ENCODE results near the gene RPS17. TPM values are rescaled to one million over a fixed set of nuclear protein-coding genes. Genes with fewer than 3 reads are reported as not detected.

RPS17 gene
- 1,000 to 10,000 TPM; 1,218 to 1,390 TPM for total RNA-seq
- 1,000 to 10,000 TPM; 2,204 to 2,546 (median 2,332) TPM for polyA plus RNA-seq (ENCODE audit: insufficient read length in 6 of 6)
- long read RNA-seq, donor 1, transcript RPS17-203 (2 exons, 580 nt) = minor isoform, 14 of 1,439 reads
- long read RNA-seq, donor 1, transcript RPS17-209 (4 exons, 1,909 nt) = minor isoform, 12 of 1,439 reads
- long read RNA-seq, donor 1, transcript RPS17-204 (2 exons, 760 nt) = minor isoform, 17 of 1,439 reads
- long read RNA-seq, donor 1, transcript RPS17-210 (5 exons, 488 nt) = major isoform, 1,350 of 1,439 reads
- long read RNA-seq, donor 1, partial matches to known transcripts = 38 of 1,439 reads
- long read RNA-seq, donor 1, other reads (novel, unspliced or antisense) = 0 of 1,439 reads
- long read RNA-seq, donor 2, transcript RPS17-210 (5 exons, 488 nt) = major isoform, 937 of 1,038 reads
- long read RNA-seq, donor 2, transcript RPS17-204 (2 exons, 760 nt) = minor isoform, 26 of 1,038 reads
- long read RNA-seq, donor 2, transcript RPS17-203 (2 exons, 580 nt) = minor isoform, 13 of 1,038 reads
- long read RNA-seq, donor 2, transcript RPS17-209 (4 exons, 1,909 nt) = minor isoform, 10 of 1,038 reads
- long read RNA-seq, donor 2, partial matches to known transcripts = 47 of 1,038 reads
- long read RNA-seq, donor 2, other reads (novel, unspliced or antisense) = 0 of 1,038 reads
- long read RNA-seq, donor 3, transcript RPS17-204 (2 exons, 760 nt) = minor isoform, 7 of 1,222 reads
- long read RNA-seq, donor 3, transcript RPS17-209 (4 exons, 1,909 nt) = minor isoform, 9 of 1,222 reads
- long read RNA-seq, donor 3, transcript RPS17-210 (5 exons, 488 nt) = major isoform, 1,154 of 1,222 reads
- long read RNA-seq, donor 3, transcript RPS17-203 (2 exons, 580 nt) = minor isoform, 9 of 1,222 reads
- long read RNA-seq, donor 3, partial matches to known transcripts = 21 of 1,222 reads
- long read RNA-seq, donor 3, other reads (novel, unspliced or antisense) = 21 of 1,222 reads
- long read RNA-seq, donor 4, transcript RPS17-210 (5 exons, 488 nt) = major isoform, 1,204 of 1,211 reads
- long read RNA-seq, donor 4, partial matches to known transcripts = 1 of 1,211 reads
- long read RNA-seq, donor 4, other reads (novel, unspliced or antisense) = 5 of 1,211 reads
- long read RNA-seq, donor 5, transcript RPS17-209 (4 exons, 1,909 nt) = minor isoform, 11 of 1,089 reads
- long read RNA-seq, donor 5, transcript RPS17-204 (2 exons, 760 nt) = minor isoform, 13 of 1,089 reads
- long read RNA-seq, donor 5, transcript RPS17-210 (5 exons, 488 nt) = major isoform, 936 of 1,089 reads
- long read RNA-seq, donor 5, partial matches to known transcripts = 110 of 1,089 reads
- long read RNA-seq, donor 5, other reads (novel, unspliced or antisense) = 11 of 1,089 reads
- long read RNA-seq, donor 6, transcript RPS17-209 (4 exons, 1,909 nt) = minor isoform, 7 of 1,473 reads
- long read RNA-seq, donor 6, transcript RPS17-204 (2 exons, 760 nt) = minor isoform, 15 of 1,473 reads
- long read RNA-seq, donor 6, transcript RPS17-210 (5 exons, 488 nt) = major isoform, 1,398 of 1,473 reads
- long read RNA-seq, donor 6, transcript RPS17-203 (2 exons, 580 nt) = minor isoform, 11 of 1,473 reads
- long read RNA-seq, donor 6, partial matches to known transcripts = 40 of 1,473 reads
- long read RNA-seq, donor 6, other reads (novel, unspliced or antisense) = 0 of 1,473 reads
- long read RNA-seq, donor 7, transcript RPS17-210 (5 exons, 488 nt) = major isoform, 489 of 523 reads
- long read RNA-seq, donor 7, transcript RPS17-209 (4 exons, 1,909 nt) = minor isoform, 6 of 523 reads
- long read RNA-seq, donor 7, transcript RPS17-204 (2 exons, 760 nt) = minor isoform, 5 of 523 reads
- long read RNA-seq, donor 7, transcript RPS17-203 (2 exons, 580 nt) = minor isoform, 5 of 523 reads
- long read RNA-seq, donor 7, partial matches to known transcripts = 18 of 523 reads
- long read RNA-seq, donor 7, other reads (novel, unspliced or antisense) = 0 of 523 reads
- long read RNA-seq, donor 8, transcript RPS17-203 (2 exons, 580 nt) = minor isoform, 5 of 571 reads
- long read RNA-seq, donor 8, transcript RPS17-210 (5 exons, 488 nt) = major isoform, 528 of 571 reads
- long read RNA-seq, donor 8, transcript RPS17-204 (2 exons, 760 nt) = minor isoform, 12 of 571 reads
- long read RNA-seq, donor 8, partial matches to known transcripts = 22 of 571 reads
- long read RNA-seq, donor 8, other reads (novel, unspliced or antisense) = 0 of 571 reads
- long read RNA-seq, donor 9, transcript RPS17-210 (5 exons, 488 nt) = major isoform, 7 of 9 reads
- long read RNA-seq, donor 9, partial matches to known transcripts = 0 of 9 reads
- long read RNA-seq, donor 9, other reads (novel, unspliced or antisense) = 0 of 9 reads
- long read RNA-seq, donor 10, transcript RPS17-210 (5 exons, 488 nt) = major isoform, 1,058 of 1,060 reads
- long read RNA-seq, donor 10, partial matches to known transcripts = 0 of 1,060 reads
- long read RNA-seq, donor 10, other reads (novel, unspliced or antisense) = 1 of 1,060 reads
- long read RNA-seq, donor 11 = 0 reads
- long read RNA-seq, donor 12, transcript RPS17-209 (4 exons, 1,909 nt) = minor isoform, 7 of 727 reads
- long read RNA-seq, donor 12, transcript RPS17-204 (2 exons, 760 nt) = minor isoform, 6 of 727 reads
- long read RNA-seq, donor 12, transcript RPS17-210 (5 exons, 488 nt) = major isoform, 685 of 727 reads
- long read RNA-seq, donor 12, partial matches to known transcripts = 24 of 727 reads
- long read RNA-seq, donor 12, other reads (novel, unspliced or antisense) = 0 of 727 reads

DNA sequence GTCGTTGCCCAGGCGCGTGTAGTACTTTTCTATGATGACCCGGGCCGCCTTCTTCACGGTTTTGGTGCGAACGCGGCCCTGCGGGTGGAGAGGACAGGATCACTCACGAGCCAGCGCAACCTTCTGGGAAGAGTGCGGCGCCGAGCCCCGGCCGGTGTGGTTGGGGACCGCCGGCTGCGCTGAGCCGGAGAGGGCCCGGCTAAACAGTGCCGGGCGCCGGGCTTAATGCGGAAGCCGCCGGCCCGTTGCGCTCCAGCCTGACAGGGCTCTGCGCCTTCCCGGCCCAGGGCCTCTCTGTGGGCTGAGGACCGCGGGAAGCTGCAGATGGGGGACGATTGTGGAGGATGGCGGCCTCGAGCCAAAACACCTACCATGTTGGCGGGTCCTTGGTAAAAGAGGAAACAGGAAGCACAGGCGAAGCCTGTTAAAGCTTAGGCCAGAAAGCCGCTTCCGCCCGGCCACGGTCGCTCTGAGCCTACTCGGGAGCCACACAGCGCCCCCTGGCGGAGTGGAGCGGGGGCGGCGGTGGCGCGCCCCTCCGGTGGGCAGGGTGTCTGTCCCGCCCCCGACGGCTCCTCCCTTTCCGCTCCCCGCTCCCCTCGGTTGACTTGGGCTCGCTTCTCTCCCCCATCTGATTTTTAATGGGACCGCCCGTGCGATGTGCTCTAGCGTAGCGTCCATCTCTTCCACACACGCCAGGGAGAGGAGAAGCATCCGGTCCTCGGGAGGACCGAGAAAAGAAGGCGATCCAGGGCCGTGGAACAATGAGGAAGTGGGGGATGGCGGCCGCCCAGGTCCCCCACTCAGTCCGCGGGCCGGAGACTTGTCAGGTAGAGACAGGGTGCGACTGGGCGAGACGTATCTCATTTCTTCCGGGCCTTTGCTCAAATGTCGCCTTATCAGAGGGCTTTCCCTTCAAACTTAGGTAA lies at the start of gene RPS17:
TSS of gene RPS17 (minus strand) at position 403 of the 929 bp plus-strand sequence. CDS start at position 374, 29 bp downstream.
- TF ChIP-seq, protein P1, sequence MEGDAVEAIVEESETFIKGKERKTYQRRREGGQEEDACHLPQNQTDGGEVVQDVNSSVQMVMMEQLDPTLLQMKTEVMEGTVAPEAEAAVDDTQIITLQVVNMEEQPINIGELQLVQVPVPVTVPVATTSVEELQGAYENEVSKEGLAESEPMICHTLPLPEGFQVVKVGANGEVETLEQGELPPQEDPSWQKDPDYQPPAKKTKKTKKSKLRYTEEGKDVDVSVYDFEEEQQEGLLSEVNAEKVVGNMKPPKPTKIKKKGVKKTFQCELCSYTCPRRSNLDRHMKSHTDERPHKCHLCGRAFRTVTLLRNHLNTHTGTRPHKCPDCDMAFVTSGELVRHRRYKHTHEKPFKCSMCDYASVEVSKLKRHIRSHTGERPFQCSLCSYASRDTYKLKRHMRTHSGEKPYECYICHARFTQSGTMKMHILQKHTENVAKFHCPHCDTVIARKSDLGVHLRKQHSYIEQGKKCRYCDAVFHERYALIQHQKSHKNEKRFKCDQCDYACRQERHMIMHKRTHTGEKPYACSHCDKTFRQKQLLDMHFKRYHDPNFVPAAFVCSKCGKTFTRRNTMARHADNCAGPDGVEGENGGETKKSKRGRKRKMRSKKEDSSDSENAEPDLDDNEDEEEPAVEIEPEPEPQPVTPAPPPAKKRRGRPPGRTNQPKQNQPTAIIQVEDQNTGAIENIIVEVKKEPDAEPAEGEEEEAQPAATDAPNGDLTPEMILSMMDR (IDR thresholded peaks at IDR 0.05) = peak; percentile 100
- ATAC-seq (peak; percentile 98), DNase-seq (peak; percentile 96 to 99 (median 98))
- Histone ChIP-seq H3K4me1 (peaks cover 14 to 28% of the 10 kb centered on the region in 2 donors), H3K9me3 (no peaks in the 10 kb centered on the region), H3K36me3 (peaks cover 0 to 37% of the 10 kb centered on the region in 2 donors), H3K27ac (peak within 1 kb of the TSS; percentile 85 to 86), H3K4me3 (peak within 1 kb of the TSS; percentile 92 to 94), H3K27me3 (peaks cover 0 to 9% of the 10 kb centered on the region in 2 donors)
- intact Hi-C loops (cut with DNase I) = no loop called here

DNA sequence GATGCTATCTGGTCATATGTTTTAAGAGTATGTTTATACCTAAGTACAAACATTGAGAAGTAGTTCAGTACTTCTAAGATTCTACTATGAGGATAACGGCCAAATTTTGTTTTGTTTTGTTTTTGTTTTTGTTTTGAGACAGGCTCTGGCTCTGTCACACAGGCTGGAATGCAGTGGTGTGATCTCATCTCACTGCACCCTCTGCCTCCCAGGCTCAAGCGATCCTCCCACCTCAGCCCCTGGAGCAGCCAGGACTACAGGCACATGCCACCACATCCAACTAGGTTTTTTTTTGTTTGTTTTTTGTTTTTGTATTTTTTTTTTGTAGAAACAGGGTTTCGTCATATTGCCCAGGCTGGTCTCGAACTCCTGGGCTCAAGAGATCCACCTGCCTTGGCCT lies 47.5 kb upstream of the RPS17 start:
- H3K36me3 ChIP-seq = no peaks in the 10 kb centered on the region
- no peaks in the 10 kb centered on the region for H3K4me1 ChIP-seq
- DNase-seq = no peak
- intact Hi-C loops (cut with DNase I) = no loop called here
- peaks cover 0 to 35% of the 10 kb centered on the region in 2 donors for H3K27me3 ChIP-seq
- no peak for ATAC-seq
- no peaks in the 10 kb centered on the region for H3K9me3 ChIP-seq
- TF ChIP-seq, protein P1 (IDR thresholded peaks at IDR 0.05) = no peak
- H3K27ac ChIP-seq = no peak overlapping the region
- H3K4me3 ChIP-seq = no peak overlapping the region

DNA sequence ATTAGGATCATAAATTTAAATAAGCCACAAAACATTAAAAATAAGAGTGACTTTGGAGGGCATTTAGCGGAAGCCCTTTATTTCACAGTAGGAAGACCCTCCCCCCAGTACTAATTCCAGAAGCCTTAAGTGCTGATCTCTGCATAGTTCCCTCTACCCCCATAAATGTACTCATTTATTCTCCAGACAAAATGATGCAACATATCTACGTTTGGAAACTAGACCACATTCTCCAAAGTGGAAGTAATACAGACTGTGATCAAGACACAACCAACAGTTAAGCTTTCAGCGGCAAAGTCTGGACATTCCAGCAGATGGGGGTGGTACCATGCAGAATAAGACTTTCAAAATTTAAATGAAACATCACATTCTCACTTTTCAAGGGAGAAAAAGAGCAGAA lies 44.8 kb upstream of the RPS17 start:
- peaks cover 0 to 23% of the 10 kb centered on the region in 2 donors for H3K27me3 ChIP-seq
- H3K9me3 ChIP-seq = no peaks in the 10 kb centered on the region
- no peaks in the 10 kb centered on the region for H3K4me1 ChIP-seq
- no peaks in the 10 kb centered on the region for H3K36me3 ChIP-seq
- DNase-seq (peak in 2 of 4 donors; percentile 4 to 30), ATAC-seq (peak; percentile 26)
- H3K4me3 ChIP-seq = no peak overlapping the region
- H3K27ac ChIP-seq = no peak overlapping the region
- intact Hi-C loops (cut with DNase I) = no loop called here
- TF ChIP-seq, protein P1 (IDR thresholded peaks at IDR 0.05) = no peak
